Stimulated activated CD8-positive, alpha-beta memory T cell treated with anti-CD3 and anti-CD28 coated beads, Interleukin-2, amount 100 ng/mL, for 1 hour (primary cell): ENCODE measurements around the gene NMRK2.

ENCODE experiments used
- DNase-seq, 2 donors: peaks; one replicate each; pipeline ENCODE4 v3.0.0-alpha.2; 2020; ENCODE audit warnings: low read depth in 2 of 2

The NMRK2 gene

GRCh38 chr19:3981736-3982681, 49.1 kb downstream of the NMRK2 start:
- no peak for DNase-seq

GRCh38 chr19:3982701-3983541, 50.1 kb downstream of the NMRK2 start:
- no peak for DNase-seq

GRCh38 chr19:3983542-3983914, 50.7 kb downstream of the NMRK2 start:
- no peak for DNase-seq

GRCh38 chr19:3983936-3984583, 51.2 kb downstream of the NMRK2 start:
- no peak for DNase-seq

GRCh38 chr19:3984584-3984907, 51.7 kb downstream of the NMRK2 start:
- no peak for DNase-seq

GRCh38 chr19:3984908-3985642, 52.2 kb downstream of the NMRK2 start, which contains the start of gene EEF2:
Gene EEF2 (minus strand): TSS chr19:3985463. CDS start chr19:3985380, 83 bp downstream.
- peak; percentile 84 to 90 for DNase-seq

- no peak for DNase-seq
Observed at GRCh38 chr19:3985643-3986259, 52.9 kb downstream of the NMRK2 start.

- DNase-seq, result no peak
Observed at GRCh38 chr19:3986260-3987041, 53.6 kb downstream of the NMRK2 start.

- DNase-seq, result peak; percentile 75 to 80
Observed at GRCh38 chr19:3987619-3988371, 54.9 kb downstream of the NMRK2 start.

GRCh38 chr19:3990815-3991117, 57.9 kb downstream of the NMRK2 start:
- no peak for DNase-seq
